H1 (cell line): ENCODE measurements around the gene BTBD1.

ENCODE experiments used
- ATF2 ChIP-seq: IDR thresholded peaks from 2 replicates; pipeline ENCODE4 v1.6.1; 2012; ENCODE audit warnings: low read length, inconsistent platforms
- CBX5 ChIP-seq: fragments of 300-800, 300-1000 bp; sonication (generic); IDR thresholded peaks from 2 replicates; pipeline ENCODE4 v1.7.1; 2016; ENCODE audit warnings: antibody characterized with exemption, low read length, low read depth
- CBX8 ChIP-seq: fragments of 300-800, 300-1000 bp; sonication (generic); IDR thresholded peaks from 2 replicates; pipeline ENCODE4 v1.7.1; 2016; ENCODE audit warnings: low read depth, low read length, borderline replicate concordance
- CTCF ChIP-seq, 3 experiments: IDR thresholded peaks; 1 replicate in 2 of 3; 2 replicates in 1 of 3; pipeline versions ENCODE4 v1.5.1 to v1.6.1; 2011; ENCODE audit warnings: low read length in 3 of 3, mild to moderate bottlenecking in 3 of 3, inconsistent platforms in 2 of 3, low read depth in 1 of 3, moderate library complexity in 1 of 3; ENCODE audit not compliant: insufficient read depth in 1 of 3; ENCODE audit errors: control extremely low read depth in 1 of 3
- EGR1 ChIP-seq: IDR thresholded peaks from 2 replicates; pipeline ENCODE4 v1.6.1; 2011; ENCODE audit warnings: low read depth, low read length, borderline replicate concordance
- JUND ChIP-seq: IDR thresholded peaks from 2 replicates; pipeline ENCODE4 v1.6.1; 2011; ENCODE audit warnings: mild to moderate bottlenecking, improper control_type of control experiment, low read length
- POLR2A ChIP-seq, 2 experiments: IDR thresholded peaks; 1 replicate in 1 of 2; 2 replicates in 1 of 2; pipeline ENCODE4 v1.6.1; 2011; ENCODE audit warnings: low read depth in 2 of 2, low read length in 2 of 2, mild to moderate bottlenecking in 2 of 2; ENCODE audit errors: control extremely low read depth in 1 of 2
- POLR2AphosphoS5 ChIP-seq: IDR thresholded peaks from 2 replicates; pipeline ENCODE4 v1.6.1; 2011; ENCODE audit warnings: low read depth, low read length
- RAD21 ChIP-seq, 2 experiments: IDR thresholded peaks in 1 of 2; conservative IDR thresholded peaks in 1 of 2; 2 replicates each; pipeline ENCODE4 v1.6.1; 2011; ENCODE audit warnings: low read depth in 2 of 2, low read length in 2 of 2, improper control_type of control experiment in 1 of 2, inconsistent platforms in 1 of 2, mild to moderate bottlenecking in 1 of 2, moderate library complexity in 1 of 2
- RFX5 ChIP-seq: IDR thresholded peaks from 2 replicates; pipeline ENCODE4 v1.6.1; 2011; ENCODE audit warnings: low read depth, low read length, improper control_type of control experiment, borderline replicate concordance
- SAP30 ChIP-seq: fragments of 300-600 bp; sonication (generic); IDR thresholded peaks from 2 replicates; pipeline ENCODE4 v1.7.1; 2012; ENCODE audit warnings: low read length, moderate library complexity, mild to moderate bottlenecking, inconsistent platforms; ENCODE audit not compliant: insufficient read depth, insufficient replicate concordance
- TCF12 ChIP-seq: IDR thresholded peaks from 2 replicates; pipeline ENCODE4 v1.6.1; 2011; ENCODE audit warnings: low read depth, mild to moderate bottlenecking, low read length
- TF ChIP-seq, protein P1 (sequence below): IDR thresholded peaks from 2 replicates; pipeline ENCODE4 v1.6.1; 2011; ENCODE audit warnings: low read depth, mild to moderate bottlenecking, low read length; ENCODE audit not compliant: insufficient read depth
- TF ChIP-seq, protein P2 (sequence below): IDR thresholded peaks from 2 replicates; pipeline ENCODE4 v1.6.1; 2012; ENCODE audit warnings: inconsistent platforms

- no peak for TF ChIP-seq POLR2AphosphoS5
- TF ChIP-seq TCF12: no peak
- TF ChIP-seq CTCF (IDR thresholded peaks at IDR 0.05; ENCODE audit: control extremely low read depth in 1 of 3, insufficient read depth in 1 of 3, low read depth in 1 of 3, low read length in 3 of 3): no peak
- no peak for TF ChIP-seq CBX8
- no peak for TF ChIP-seq POLR2A (IDR thresholded peaks at IDR 0.05; ENCODE audit: control extremely low read depth in 1 of 2, low read depth in 2 of 2, low read length in 2 of 2)
- TF ChIP-seq, protein P1, sequence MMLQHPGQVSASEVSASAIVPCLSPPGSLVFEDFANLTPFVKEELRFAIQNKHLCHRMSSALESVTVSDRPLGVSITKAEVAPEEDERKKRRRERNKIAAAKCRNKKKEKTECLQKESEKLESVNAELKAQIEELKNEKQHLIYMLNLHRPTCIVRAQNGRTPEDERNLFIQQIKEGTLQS: no peak
- no peak for TF ChIP-seq CBX5
- TF ChIP-seq RFX5: no peak
- TF ChIP-seq RAD21 (IDR thresholded peaks at IDR 0.05 in 1 of 2, conservative IDR thresholded peaks at IDR 0.05 in 1 of 2; ENCODE audit: low read depth in 2 of 2, low read length in 2 of 2): no peak
- TF ChIP-seq, protein P2, sequence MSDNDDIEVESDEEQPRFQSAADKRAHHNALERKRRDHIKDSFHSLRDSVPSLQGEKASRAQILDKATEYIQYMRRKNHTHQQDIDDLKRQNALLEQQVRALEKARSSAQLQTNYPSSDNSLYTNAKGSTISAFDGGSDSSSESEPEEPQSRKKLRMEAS: no peak
- no peak for TF ChIP-seq ATF2
- TF ChIP-seq EGR1: no peak
- no peak for TF ChIP-seq SAP30
- no peak for TF ChIP-seq JUND
These were observed 868 bp downstream of the BTBD1 start for GRCh38 chr15:83066034-83066733.
